ENCODE results near the gene HNF1B. TPM values are rescaled to one million over a fixed set of nuclear protein-coding genes. Genes with fewer than 3 reads are reported as not detected.

HNF1B gene
- total RNA-seq, 3 donors from 2014 or later (not counting 1 experiment from before 2014, with no cell fraction given): not detected

DNA sequence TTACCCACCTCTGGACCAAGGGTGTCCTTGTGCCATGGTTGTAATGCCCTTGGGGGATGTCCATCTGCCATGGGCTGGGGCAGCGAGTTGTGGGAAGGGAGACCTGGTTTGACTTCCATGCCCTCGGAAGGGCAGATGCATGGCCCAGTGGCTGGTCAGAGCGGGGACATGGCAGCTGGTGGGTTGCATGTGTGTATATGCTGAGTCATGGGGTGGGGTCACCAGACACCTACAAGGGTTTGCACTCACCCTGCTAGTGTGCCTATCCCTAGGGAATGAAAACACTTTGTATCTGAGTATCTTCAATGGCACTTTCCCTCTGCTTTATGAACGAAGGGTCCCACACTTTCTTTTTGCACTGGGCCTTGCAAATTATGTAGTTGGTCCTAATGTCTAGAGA is 10.6 kb upstream of the HNF1B start:
- DNase-seq: no peak
- Mint-ChIP-seq H3K4me1 (no peaks in the 10 kb centered on the region), H3K9me3 (no peaks in the 10 kb centered on the region), H3K27me3 (ENCODE audit: low read depth in 2 of 2) (peaks cover 17 to 47% of the 10 kb centered on the region in 2 donors), H3K36me3 (no peaks in the 10 kb centered on the region), H3K4me3 (no peak overlapping the region), H3K27ac (no peak overlapping the region)
- Histone ChIP-seq H3K27ac (ENCODE audit: low read length) (no peak overlapping the region), H3K4me3 (ENCODE audit: low read length) (no peak overlapping the region), H3K36me3 (ENCODE audit: control insufficient read depth, insufficient read depth, low read length) (no peaks in the 10 kb centered on the region), H3K4me1 (ENCODE audit: control insufficient read depth, insufficient read depth, low read length) (no peaks in the 10 kb centered on the region), H3K27me3 (ENCODE audit: control insufficient read depth, insufficient read depth, low read length) (peaks cover 1% of the 10 kb centered on the region), H3K9me3 (ENCODE audit: control insufficient read depth, insufficient read depth, low read length) (no peaks in the 10 kb centered on the region)
- 89% methylated on average over 4 of the region's 4 CpGs for WGBS (ENCODE audit: insufficient coverage)
- TF ChIP-seq, protein P1, sequence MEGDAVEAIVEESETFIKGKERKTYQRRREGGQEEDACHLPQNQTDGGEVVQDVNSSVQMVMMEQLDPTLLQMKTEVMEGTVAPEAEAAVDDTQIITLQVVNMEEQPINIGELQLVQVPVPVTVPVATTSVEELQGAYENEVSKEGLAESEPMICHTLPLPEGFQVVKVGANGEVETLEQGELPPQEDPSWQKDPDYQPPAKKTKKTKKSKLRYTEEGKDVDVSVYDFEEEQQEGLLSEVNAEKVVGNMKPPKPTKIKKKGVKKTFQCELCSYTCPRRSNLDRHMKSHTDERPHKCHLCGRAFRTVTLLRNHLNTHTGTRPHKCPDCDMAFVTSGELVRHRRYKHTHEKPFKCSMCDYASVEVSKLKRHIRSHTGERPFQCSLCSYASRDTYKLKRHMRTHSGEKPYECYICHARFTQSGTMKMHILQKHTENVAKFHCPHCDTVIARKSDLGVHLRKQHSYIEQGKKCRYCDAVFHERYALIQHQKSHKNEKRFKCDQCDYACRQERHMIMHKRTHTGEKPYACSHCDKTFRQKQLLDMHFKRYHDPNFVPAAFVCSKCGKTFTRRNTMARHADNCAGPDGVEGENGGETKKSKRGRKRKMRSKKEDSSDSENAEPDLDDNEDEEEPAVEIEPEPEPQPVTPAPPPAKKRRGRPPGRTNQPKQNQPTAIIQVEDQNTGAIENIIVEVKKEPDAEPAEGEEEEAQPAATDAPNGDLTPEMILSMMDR (IDR thresholded peaks at IDR 0.05): no peak
- intact Hi-C loops (cut with micrococcal nuclease): no loop called here
- no peak for ATAC-seq

DNA sequence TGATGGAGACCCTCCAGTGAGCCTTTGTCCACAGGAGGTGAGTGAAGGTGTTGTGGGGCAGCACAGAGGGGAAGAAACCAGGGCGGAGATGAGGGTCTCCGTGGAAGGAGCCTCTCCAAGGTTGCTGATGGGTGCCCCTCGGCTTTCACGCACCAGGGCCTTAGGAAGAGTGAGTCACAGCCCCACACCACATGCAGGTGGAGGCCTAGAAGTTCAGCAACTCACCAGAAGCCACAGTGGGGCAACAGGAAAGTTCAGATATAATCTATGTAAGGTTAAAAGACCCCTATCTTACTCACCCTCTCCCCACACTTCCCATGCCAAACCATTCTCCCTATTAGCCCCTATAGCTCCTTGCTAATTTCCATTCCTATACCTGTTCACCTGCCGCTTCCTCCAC is 9.5 kb upstream of the HNF1B start:
- DNase-seq: no peak
- TF ChIP-seq, protein P1 (IDR thresholded peaks at IDR 0.05): no peak
- no peak for ATAC-seq
- peaks cover 13 to 41% of the 10 kb centered on the region in 2 donors for H3K27me3 Mint-ChIP-seq (ENCODE audit: low read depth in 2 of 2)
- H3K9me3 ChIP-seq (ENCODE audit: control insufficient read depth, insufficient read depth, low read length): no peaks in the 10 kb centered on the region
- peaks cover 2% of the 10 kb centered on the region for H3K27me3 ChIP-seq (ENCODE audit: control insufficient read depth, insufficient read depth, low read length)
- no peak overlapping the region for H3K4me3 Mint-ChIP-seq
- no peaks in the 10 kb centered on the region for H3K4me1 ChIP-seq (ENCODE audit: control insufficient read depth, insufficient read depth, low read length)
- H3K27ac Mint-ChIP-seq: no peak overlapping the region
- H3K36me3 ChIP-seq (ENCODE audit: control insufficient read depth, insufficient read depth, low read length): no peaks in the 10 kb centered on the region
- intact Hi-C loops (cut with micrococcal nuclease): no loop called here
- no peaks in the 10 kb centered on the region for H3K9me3 Mint-ChIP-seq
- H3K27ac ChIP-seq (ENCODE audit: low read length): no peak overlapping the region
- H3K4me3 ChIP-seq (ENCODE audit: low read length): no peak overlapping the region
- H3K4me1 Mint-ChIP-seq: no peaks in the 10 kb centered on the region
- no peaks in the 10 kb centered on the region for H3K36me3 Mint-ChIP-seq
- 90% methylated on average over 5 of the region's 5 CpGs for WGBS (ENCODE audit: insufficient coverage)

DNA sequence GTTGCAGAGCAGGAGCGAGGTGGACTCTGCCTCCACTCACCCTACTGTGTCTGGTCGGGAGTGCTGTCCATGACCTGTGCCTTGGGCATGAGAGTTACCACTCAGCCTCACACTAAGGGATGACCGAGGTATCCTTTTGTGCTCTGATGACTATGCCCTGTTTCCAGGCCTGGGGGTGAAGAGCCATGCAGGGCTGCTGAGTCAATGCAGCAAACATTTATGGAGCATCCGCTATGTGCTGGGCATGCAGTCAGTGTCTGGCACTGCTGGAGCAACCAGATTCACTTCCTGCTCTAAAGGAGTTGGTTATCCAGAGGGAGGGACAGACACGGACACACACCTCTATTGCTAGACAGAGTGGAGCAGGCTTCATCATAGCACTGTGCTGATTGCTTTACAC is 7.6 kb upstream of the HNF1B start:
- H3K9me3 ChIP-seq (ENCODE audit: control insufficient read depth, insufficient read depth, low read length): no peaks in the 10 kb centered on the region
- no peaks in the 10 kb centered on the region for H3K36me3 ChIP-seq (ENCODE audit: control insufficient read depth, insufficient read depth, low read length)
- Mint-ChIP-seq H3K27me3 (ENCODE audit: low read depth in 2 of 2) (peaks cover 13 to 46% of the 10 kb centered on the region in 2 donors), H3K4me1 (no peaks in the 10 kb centered on the region), H3K27ac (no peak overlapping the region), H3K36me3 (no peaks in the 10 kb centered on the region), H3K9me3 (no peaks in the 10 kb centered on the region), H3K4me3 (no peak overlapping the region)
- DNase-seq (no peak), ATAC-seq (no peak)
- no peak overlapping the region for H3K4me3 ChIP-seq (ENCODE audit: low read length)
- TF ChIP-seq, protein P1 (IDR thresholded peaks at IDR 0.05): no peak
- peaks cover 2% of the 10 kb centered on the region for H3K27me3 ChIP-seq (ENCODE audit: control insufficient read depth, insufficient read depth, low read length)
- intact Hi-C loops (cut with micrococcal nuclease): no loop called here
- H3K27ac ChIP-seq (ENCODE audit: low read length): no peak overlapping the region
- no peaks in the 10 kb centered on the region for H3K4me1 ChIP-seq (ENCODE audit: control insufficient read depth, insufficient read depth, low read length)
- 96% methylated on average over 5 of the region's 5 CpGs for WGBS (ENCODE audit: insufficient coverage)

DNA sequence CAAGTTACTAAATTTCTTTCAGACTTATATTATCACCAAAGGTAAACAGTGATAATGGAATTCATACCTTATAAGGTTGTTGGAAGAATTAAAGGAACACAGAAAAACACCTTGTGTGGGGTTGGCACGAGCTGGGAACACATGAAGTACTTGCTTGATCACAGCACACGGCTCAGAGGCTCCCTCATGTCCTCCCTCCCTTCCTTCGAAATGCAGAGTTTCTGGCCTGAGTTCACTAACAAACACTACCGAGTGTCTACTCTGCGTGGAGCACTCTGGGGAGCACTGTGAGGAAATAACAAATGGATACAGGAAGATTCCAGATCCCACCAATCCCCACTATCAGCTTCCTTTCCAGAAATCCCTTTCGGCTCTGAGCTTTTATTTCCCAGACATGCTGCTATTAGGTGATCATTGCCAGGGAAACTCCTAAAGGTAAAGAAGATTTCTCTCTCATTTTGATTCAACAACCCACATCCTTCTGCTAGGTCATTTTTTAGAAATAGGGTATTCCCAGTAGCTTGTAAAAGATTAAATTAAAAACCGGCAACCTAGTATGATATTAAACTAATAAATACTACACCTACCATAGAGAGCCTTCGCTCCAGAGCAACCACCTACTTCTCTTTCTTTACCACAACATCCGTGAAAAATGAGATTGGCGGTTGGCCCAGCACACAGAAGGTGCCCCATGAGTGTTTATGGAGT is 6.1 kb upstream of the HNF1B start:
- Histone ChIP-seq H3K4me1 (ENCODE audit: control insufficient read depth, insufficient read depth, low read length) (no peaks in the 10 kb centered on the region), H3K9me3 (ENCODE audit: control insufficient read depth, insufficient read depth, low read length) (no peaks in the 10 kb centered on the region), H3K4me3 (ENCODE audit: low read length) (no peak overlapping the region), H3K27me3 (ENCODE audit: control insufficient read depth, insufficient read depth, low read length) (peaks cover 15% of the 10 kb centered on the region), H3K27ac (ENCODE audit: low read length) (no peak overlapping the region), H3K36me3 (ENCODE audit: control insufficient read depth, insufficient read depth, low read length) (no peaks in the 10 kb centered on the region)
- peaks cover 25 to 60% of the 10 kb centered on the region in 2 donors for H3K27me3 Mint-ChIP-seq (ENCODE audit: low read depth in 2 of 2)
- TF ChIP-seq, protein P1 (IDR thresholded peaks at IDR 0.05): no peak
- no peak overlapping the region for H3K4me3 Mint-ChIP-seq
- no peak for ATAC-seq
- 71% methylated on average over 8 of the region's 10 CpGs for WGBS (ENCODE audit: insufficient coverage)
- intact Hi-C loops (cut with micrococcal nuclease): no loop called here
- no peaks in the 10 kb centered on the region for H3K9me3 Mint-ChIP-seq
- H3K4me1 Mint-ChIP-seq: no peaks in the 10 kb centered on the region
- no peak overlapping the region for H3K27ac Mint-ChIP-seq
- no peak for DNase-seq
- H3K36me3 Mint-ChIP-seq: no peaks in the 10 kb centered on the region

Measured in natural killer cell (primary cell).